Activated CD4-positive, CD25-positive, alpha-beta regulatory T cell treated with anti-CD3 and anti-CD28 coated beads, Interleukin-2, amount 50 U/mL, for 24 hours (primary cell): ENCODE data around the gene CCDC134.

Experiments
- ATAC-seq, 2 donors: fragments of 150-1000 bp; cut with Tn5 transposase; one replicate each; pipeline ENCODE4 v1.10.0; 2021; ENCODE audit warnings: mild to moderate bottlenecking in 1 of 2, moderate library complexity in 1 of 2

CCDC134 gene

GRCh38 chr22:41800348-41801146, at the start of gene CCDC134:
TSS of gene CCDC134 (plus strand) at chr22:41800679. CDS start at chr22:41808891, 8,212 bp downstream.
- ATAC-seq: peak; percentile 98 to 99

- ATAC-seq: peak in 1 of 2 donors; percentile 24
Measured at GRCh38 chr22:41752011-41752970, 48.2 kb upstream of the CCDC134 start.

GRCh38 chr22:41753984-41754383, 46.5 kb upstream of the CCDC134 start:
- no peak for ATAC-seq

GRCh38 chr22:41757502-41757901, 43.0 kb upstream of the CCDC134 start:
- ATAC-seq: no peak

GRCh38 chr22:41758231-41758630, 42.2 kb upstream of the CCDC134 start:
- no peak for ATAC-seq

- ATAC-seq: no peak
Measured at GRCh38 chr22:41762980-41763779, 37.3 kb upstream of the CCDC134 start.

- ATAC-seq: no peak
Measured at GRCh38 chr22:41766476-41766875, 34.0 kb upstream of the CCDC134 start.

GRCh38 chr22:41768430-41768829, 32.0 kb upstream of the CCDC134 start:
- peak in 1 of 2 donors; percentile 58 for ATAC-seq

GRCh38 chr22:41770715-41771468, 29.6 kb upstream of the CCDC134 start:
- peak; percentile 45 to 55 for ATAC-seq

GRCh38 chr22:41772198-41772597, 28.3 kb upstream of the CCDC134 start:
- no peak for ATAC-seq

- ATAC-seq: no peak
Measured at GRCh38 chr22:41772645-41773044, 27.8 kb upstream of the CCDC134 start.

GRCh38 chr22:41775338-41775737, 25.1 kb upstream of the CCDC134 start:
- no peak for ATAC-seq

- no peak for ATAC-seq
Measured at GRCh38 chr22:41775976-41776375, 24.5 kb upstream of the CCDC134 start.

GRCh38 chr22:41776381-41776780, 24.1 kb upstream of the CCDC134 start:
- no peak for ATAC-seq

- ATAC-seq: no peak
Measured at GRCh38 chr22:41777749-41778425, 22.6 kb upstream of the CCDC134 start.

GRCh38 chr22:41779929-41780505, 20.5 kb upstream of the CCDC134 start:
- peak; percentile 5 to 22 for ATAC-seq

GRCh38 chr22:41780746-41781505, 19.6 kb upstream of the CCDC134 start:
- ATAC-seq: peak; percentile 97 to 99

- no peak for ATAC-seq
Measured at GRCh38 chr22:41781507-41781906, 19.0 kb upstream of the CCDC134 start.

GRCh38 chr22:41782316-41782715, 18.2 kb upstream of the CCDC134 start:
- peak; percentile 27 to 33 for ATAC-seq

- no peak for ATAC-seq
Measured at GRCh38 chr22:41782751-41783150, 17.7 kb upstream of the CCDC134 start.
